Transverse colon (tissue), 4 donors: Measurements from ENCODE around the gene ONECUT3. TPM values are rescaled to one million over a fixed set of nuclear protein-coding genes. Genes with fewer than 3 reads are reported as not detected.

Source experiments
- DNase-seq: peaks from one replicate; pipeline ENCODE4 v3.0.0-alpha.2; 2019
- H3K27ac ChIP-seq, 4 donors: fragments of 200-600 bp; sonication (generic); 2 replicates each; pipeline ENCODE4 v1.5.1; 2016 to 2018; ENCODE audit warnings: inconsistent platforms in 4 of 4
- H3K27me3 ChIP-seq: fragments of 200-600 bp; sonication (generic); 2 replicates; pipeline ENCODE4 v1.5.1; 2017; ENCODE audit warnings: inconsistent platforms
- H3K36me3 ChIP-seq, 4 donors: fragments of 200-600 bp; sonication (generic); 2 replicates each; pipeline ENCODE4 v1.5.1; 2017 to 2019; ENCODE audit warnings: inconsistent platforms in 4 of 4
- H3K4me1 ChIP-seq, 4 donors: fragments of 200-600 bp; sonication (generic); 2 replicates each; pipeline ENCODE4 v1.5.1; 2017 to 2020; ENCODE audit warnings: inconsistent platforms in 4 of 4
- H3K4me3 ChIP-seq, 4 donors: fragments of 200-600 bp; sonication (generic); 1 replicate in 1 of 4; 2 replicates in 3 of 4; pipeline versions ENCODE4 v1.5.1 to v1.6.1; 2017 to 2019; ENCODE audit warnings: inconsistent platforms in 4 of 4
- H3K9me3 ChIP-seq, 2 donors: fragments of 200-600 bp; sonication (generic); 2 replicates each; pipeline ENCODE4 v1.5.1; 2017 to 2019; ENCODE audit warnings: inconsistent platforms in 2 of 2
- EP300 ChIP-seq: sonication (generic); formaldehyde crosslinking; IDR thresholded peaks from one replicate; pipeline ENCODE4 v1.6.1; 2017; ENCODE audit warnings: antibody characterized with exemption, low read depth
- POLR2A ChIP-seq: fragments of 450-650 bp; IDR thresholded peaks from one replicate; pipeline ENCODE4 v1.6.1; 2016; ENCODE audit warnings: antibody characterized with exemption, mild to moderate bottlenecking, moderate library complexity
- POLR2AphosphoS5 ChIP-seq, 3 donors: sonication (generic); formaldehyde crosslinking; IDR thresholded peaks; one replicate each; pipeline ENCODE4 v1.6.1; 2016; ENCODE audit warnings: antibody characterized with exemption in 3 of 3
- WGBS, 2 donors: methylation state at CpG; one replicate each; pipeline ENCODE4 v1.1.5; 2018; ENCODE audit warnings: low coverage in 1 of 2; 5-methylcytosine and 5-hydroxymethylcytosine counted together
- in situ Hi-C, 4 donors: fragments of 200-750 bp; cut with MboI; loops; one replicate each; pipeline versions ENCODE4 v1.15.0 to v1.15.1; 2017; ENCODE audit warnings: low sequenced_read_pairs in 3 of 4, low pct_ligation_motif_present in 1 of 4, low pct_unique_long_range_greater_than_20kb in 1 of 4
- intact Hi-C: fragments of 100-400 bp; cut with DNase I; formaldehyde crosslinking; loops from one replicate; pipeline ENCODE4 v1.15.1; 2023; ENCODE audit warnings: low total_unique reads
- total RNA-seq, 4 donors: library from RNA; depleted of rRNA; stranded (reverse); fragments of >200 nt; gene quantifications; one replicate each; pipeline ENCODE4 v1.1.0, GENCODE V29; 2016
- TF ChIP-seq, protein P1 (sequence below), 5 experiments: fragments of 200-600 bp in 3 of 5; fragments of 450-650 bp in 2 of 5; sonication (generic) in 3 of 5; IDR thresholded peaks; 1 replicate in 2 of 5; 2 replicates in 3 of 5; pipeline ENCODE4 v1.5.1; 2016 to 2017; ENCODE audit warnings: antibody characterized with exemption in 5 of 5, inconsistent platforms in 3 of 5, mild to moderate bottlenecking in 2 of 5, moderate library complexity in 1 of 5

ONECUT3 gene
- total RNA-seq, 4 donors from 2014 or later = not detected

GRCh38 chr19:1799695-1800342 lies 46.5 kb downstream of the ONECUT3 start:
- intact Hi-C loops = no loop called here
- WGBS, 2 donors = 84 to 87% methylated on average over 4 to 27 of the region's 36 CpGs
- no peak for DNase-seq
- in situ Hi-C loops = loop anchor here (25.0 kb wide), 1 partner anchor 263 kb away; no protein-coding TSS in a partner anchor
- H3K4me3 ChIP-seq = no peak overlapping the region
- H3K27me3 ChIP-seq = peaks cover 18% of the 10 kb centered on the region
- peaks cover 0 to 4% (median 3%) of the 10 kb centered on the region in 4 donors for H3K4me1 ChIP-seq
- H3K9me3 ChIP-seq = no peaks in the 10 kb centered on the region
- H3K36me3 ChIP-seq = no peaks in the 10 kb centered on the region
- TF ChIP-seq, protein P1, sequence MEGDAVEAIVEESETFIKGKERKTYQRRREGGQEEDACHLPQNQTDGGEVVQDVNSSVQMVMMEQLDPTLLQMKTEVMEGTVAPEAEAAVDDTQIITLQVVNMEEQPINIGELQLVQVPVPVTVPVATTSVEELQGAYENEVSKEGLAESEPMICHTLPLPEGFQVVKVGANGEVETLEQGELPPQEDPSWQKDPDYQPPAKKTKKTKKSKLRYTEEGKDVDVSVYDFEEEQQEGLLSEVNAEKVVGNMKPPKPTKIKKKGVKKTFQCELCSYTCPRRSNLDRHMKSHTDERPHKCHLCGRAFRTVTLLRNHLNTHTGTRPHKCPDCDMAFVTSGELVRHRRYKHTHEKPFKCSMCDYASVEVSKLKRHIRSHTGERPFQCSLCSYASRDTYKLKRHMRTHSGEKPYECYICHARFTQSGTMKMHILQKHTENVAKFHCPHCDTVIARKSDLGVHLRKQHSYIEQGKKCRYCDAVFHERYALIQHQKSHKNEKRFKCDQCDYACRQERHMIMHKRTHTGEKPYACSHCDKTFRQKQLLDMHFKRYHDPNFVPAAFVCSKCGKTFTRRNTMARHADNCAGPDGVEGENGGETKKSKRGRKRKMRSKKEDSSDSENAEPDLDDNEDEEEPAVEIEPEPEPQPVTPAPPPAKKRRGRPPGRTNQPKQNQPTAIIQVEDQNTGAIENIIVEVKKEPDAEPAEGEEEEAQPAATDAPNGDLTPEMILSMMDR (IDR thresholded peaks at IDR 0.05) = no peak
- TF ChIP-seq POLR2AphosphoS5 (IDR thresholded peaks at IDR 0.05) (no peak), EP300 (no peak), POLR2A (no peak)
- no peak overlapping the region for H3K27ac ChIP-seq

DNA sequence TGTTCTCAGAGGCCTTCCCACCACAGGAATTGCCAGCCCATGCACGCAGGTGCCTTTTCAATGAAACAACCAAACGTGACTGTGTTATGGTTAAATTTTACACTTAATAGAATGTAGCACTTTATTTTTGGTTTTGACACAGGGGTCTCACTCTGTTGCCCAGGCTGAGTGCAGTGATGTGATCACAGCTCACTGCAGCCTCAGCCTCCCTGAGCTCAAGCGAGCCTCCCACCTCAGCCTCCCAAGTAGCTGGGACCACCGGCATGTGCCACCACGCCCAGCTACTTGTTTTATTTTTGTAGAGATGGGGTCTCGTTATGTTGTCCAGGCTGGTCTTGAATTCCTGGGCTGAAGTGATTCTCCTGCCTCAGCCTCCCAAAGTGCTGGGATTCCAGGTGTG lies 51.6 kb downstream of the ONECUT3 start:
- H3K4me3 ChIP-seq = no peak overlapping the region
- H3K4me1 ChIP-seq = no peaks in the 10 kb centered on the region
- H3K36me3 ChIP-seq = no peaks in the 10 kb centered on the region
- no peak overlapping the region for H3K27ac ChIP-seq
- TF ChIP-seq POLR2A = no peak
- TF ChIP-seq, protein P1 (IDR thresholded peaks at IDR 0.05) = no peak
- TF ChIP-seq POLR2AphosphoS5 (IDR thresholded peaks at IDR 0.05) = no peak
- TF ChIP-seq EP300 = no peak
- in situ Hi-C loops = loop anchor here in 1 of 4 donors (25.0 kb wide), 1 partner anchor 268 kb away; no protein-coding TSS in a partner anchor
- H3K9me3 ChIP-seq = no peaks in the 10 kb centered on the region
- no peak for DNase-seq
- no peaks in the 10 kb centered on the region for H3K27me3 ChIP-seq
- intact Hi-C loops = no loop called here
- WGBS, 2 donors = 92% methylated on average over 2 to 6 of the region's 6 CpGs

DNA sequence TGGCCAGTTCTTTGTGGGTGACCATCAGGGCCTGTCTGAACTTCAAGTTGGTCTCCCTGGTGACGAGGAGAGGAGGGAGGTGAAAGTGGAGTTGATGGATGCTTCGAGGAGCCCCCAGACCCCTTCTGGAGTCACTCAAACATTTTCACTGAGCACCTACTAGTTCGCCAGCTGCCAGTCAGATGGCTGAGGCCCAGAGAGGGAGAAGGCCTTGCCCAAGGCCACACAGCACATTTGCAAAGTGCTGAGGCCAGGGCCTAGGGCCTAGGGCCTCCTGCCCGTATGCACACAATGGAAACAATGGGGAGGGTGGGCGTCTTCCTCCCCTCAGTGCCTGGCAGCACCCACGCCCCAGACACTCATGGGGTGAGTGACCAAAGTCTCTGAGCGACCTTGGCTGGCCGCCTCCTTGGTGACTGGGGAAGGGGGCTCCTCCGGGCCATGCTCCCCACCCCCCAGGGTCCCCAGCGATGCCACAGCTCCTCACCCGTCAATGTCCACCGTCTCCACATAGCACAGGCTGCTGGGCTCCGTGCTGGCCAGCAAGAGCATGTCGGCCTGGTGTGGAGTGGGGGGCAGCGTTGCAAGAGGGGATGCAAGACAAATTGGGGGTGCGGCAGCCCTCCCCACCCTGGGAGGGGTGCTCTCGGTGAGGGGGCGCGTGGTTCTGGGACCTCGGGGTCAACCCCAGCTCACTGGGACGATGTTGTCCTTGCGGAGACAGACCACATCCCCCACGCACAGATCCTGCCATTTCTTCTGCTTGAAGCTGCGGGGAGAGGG lies 52.3 kb downstream of the ONECUT3 start:
- in situ Hi-C loops = loop anchor here in 1 of 4 donors (25.0 kb wide), 1 partner anchor 268 kb away; no protein-coding TSS in a partner anchor
- intact Hi-C loops = no loop called here
- no peak for DNase-seq

More for the DNA sequence above, 52.3 kb downstream of the ONECUT3 start:
- Histone ChIP-seq H3K27ac (no peak overlapping the region), H3K27me3 (no peaks in the 10 kb centered on the region), H3K4me3 (no peak overlapping the region), H3K4me1 (no peaks in the 10 kb centered on the region), H3K36me3 (no peaks in the 10 kb centered on the region), H3K9me3 (no peaks in the 10 kb centered on the region)
- TF ChIP-seq POLR2AphosphoS5 (IDR thresholded peaks at IDR 0.05) = no peak
- TF ChIP-seq, protein P1 (IDR thresholded peaks at IDR 0.05) = no peak
- no peak for TF ChIP-seq EP300
- no peak for TF ChIP-seq POLR2A
- 87% methylated on average over 23 of the region's 24 CpGs; no CpG with 5 or more reads in 1 of the 2 donors for WGBS, 2 donors
